K562 (cell line): ENCODE data around the gene ALK. TPM values are rescaled to one million over a fixed set of nuclear protein-coding genes. Genes with fewer than 3 reads are reported as not detected.

Experiments
- ATAC-seq: fragments of 200-7000 bp; cut with Tn5 transposase; 3 replicates; pipeline ENCODE4 v1.9.1; 2020; ENCODE audit warnings: moderate library complexity
- BruUV-seq: library from RNA; stranded (reverse); fragments of 400-500 nt; replicated peaks from 2 replicates; lab custom pipeline; 2021; lab: Mats Ljungman, UMichigan
- CTCF ChIA-PET: fragments of 300-600 bp; formaldehyde crosslinking; extraction: SDS; loops from one replicate; lab custom pipeline; 2021; ENCODE audit warnings: low intra/inter-chr PET ratio; lab: Yijun Ruan, JAX
- POLR2A ChIA-PET: fragments of 300-600, 350-650 bp; sonication (Branson Sonifier 250); formaldehyde crosslinking; extraction: SDS; loops from one replicate; lab custom pipeline; 2021; ENCODE audit warnings: antibody characterized with exemption, inconsistent platforms; lab: Yijun Ruan, JAX
- DNase-seq, 4 experiments: peaks; one replicate each; pipeline versions ENCODE4 v3.0.0 to v3.0.0-alpha.2; 2011 to 2018; ENCODE audit warnings: low spot score in 3 of 4, mixed read lengths in 3 of 4; ENCODE audit errors: extremely low read depth in 1 of 4
- FAIRE-seq: peaks from 2 replicates; lab custom pipeline; 2011; peaks lifted over from hg19 to GRCh38; lab: Jason Lieb, UNC
- H2AFZ ChIP-seq: 2 replicates; pipeline ENCODE4 v1.6.0; 2011; ENCODE audit warnings: low read depth, low read length, control low read depth, inconsistent platforms
- H3K27ac ChIP-seq: fragments of 200-600 bp; 3 replicates; pipeline ENCODE4 v1.8.0; 2011; ENCODE audit warnings: low read depth, mild to moderate bottlenecking, control low read depth, inconsistent platforms, low read length, moderate library complexity, mixed read lengths; ENCODE audit errors: extremely low read depth
- H3K27me3 ChIP-seq, 2 experiments: fragments of 300-600 bp in 1 of 2; 2 replicates in 1 of 2; 3 replicates in 1 of 2; pipeline versions ENCODE4 v1.6.0 to v1.8.0; 2011; ENCODE audit warnings: inconsistent platforms in 2 of 2, low read length in 2 of 2, mild to moderate bottlenecking in 1 of 2, mixed read lengths in 1 of 2, moderate library complexity in 1 of 2; ENCODE audit not compliant: control insufficient read depth in 2 of 2, insufficient read depth in 2 of 2
- H3K36me3 ChIP-seq: fragments of 300-600 bp; 3 replicates; pipeline ENCODE4 v1.8.0; 2011; ENCODE audit warnings: mild to moderate bottlenecking, low read length, inconsistent platforms; ENCODE audit not compliant: control insufficient read depth, insufficient read depth
- H3K4me1 ChIP-seq, 2 experiments: fragments of 200-600 bp in 1 of 2; replicated peaks in 1 of 2; 2 replicates in 1 of 2; 3 replicates in 1 of 2; pipeline versions ENCODE4 v1.5.1 to v1.8.0; 2011; ENCODE audit warnings: inconsistent platforms in 2 of 2, low read length in 2 of 2, mild to moderate bottlenecking in 1 of 2, mixed read lengths in 1 of 2, moderate library complexity in 1 of 2; ENCODE audit not compliant: control insufficient read depth in 2 of 2, insufficient read depth in 2 of 2
- H3K4me2 ChIP-seq: 2 replicates; pipeline ENCODE4 v1.6.1; 2011; ENCODE audit warnings: low read length, control low read depth, inconsistent platforms, mixed read lengths; ENCODE audit not compliant: insufficient read depth
- H3K4me3 ChIP-seq: fragments of 200-600 bp; sonication (generic), shearing (Covaris generic); 2 replicates; pipeline ENCODE4 v1.5.1; 2016; ENCODE audit warnings: control low read depth, inconsistent platforms
- H3K79me2 ChIP-seq: fragments of 200-600 bp; 3 replicates; pipeline ENCODE4 v1.8.0; 2011; ENCODE audit warnings: low read length, inconsistent platforms; ENCODE audit not compliant: control insufficient read depth, insufficient read depth
- H3K9ac ChIP-seq, 2 experiments: 2 replicates each; pipeline versions ENCODE4 v1.6.0 to v1.6.1; 2011; ENCODE audit warnings: low read depth in 2 of 2, low read length in 2 of 2, control low read depth in 1 of 2, inconsistent platforms in 1 of 2, mild to moderate bottlenecking in 1 of 2, mixed read lengths in 1 of 2; ENCODE audit not compliant: insufficient read depth in 1 of 2
- H3K9me1 ChIP-seq: one replicate; pipeline ENCODE4 v1.6.0; 2011; ENCODE audit warnings: inconsistent platforms, mild to moderate bottlenecking, low read length, moderate library complexity; ENCODE audit not compliant: control insufficient read depth, insufficient read depth
- H3K9me3 ChIP-seq: replicated peaks from 2 replicates; pipeline ENCODE4 v1.5.1; 2011; ENCODE audit warnings: low read depth, low read length, inconsistent platforms; ENCODE audit not compliant: control insufficient read depth, insufficient read depth
- H4K20me1 ChIP-seq: replicated peaks from 2 replicates; pipeline ENCODE4 v1.6.1; 2011; ENCODE audit warnings: low read length, inconsistent platforms, mixed read lengths; ENCODE audit not compliant: control insufficient read depth, insufficient read depth
- EGR1 ChIP-seq: fragments of 450-650 bp; conservative IDR thresholded peaks from 2 replicates; pipeline ENCODE4 v1.6.1; 2017; ENCODE audit warnings: mild to moderate bottlenecking
- WHSC1 ChIP-seq: IDR thresholded peaks from one replicate; pipeline ENCODE4 v1.6.1; 2012; ENCODE audit warnings: low read length, control low read depth, inconsistent platforms
- WGBS: fragments of 100-300 bp; shearing (Covaris generic); methylation state at CpG from one replicate; pipeline ENCODE4 v1.1.6; 2016; ENCODE audit warnings: low coverage, mixed read lengths; ENCODE audit not compliant: insufficient coverage; ENCODE audit errors: missing lambda C conversion rate; 5-methylcytosine and 5-hydroxymethylcytosine counted together
- in situ Hi-C: fragments of 300-500 bp; cut with MboI; formaldehyde crosslinking; loops from 4 replicates; pipeline ENCODE4 v1.15.0; 2018; ENCODE audit warnings: inconsistent platforms, mixed read lengths
- intact Hi-C: fragments of 100-400 bp; cut with micrococcal nuclease; formaldehyde crosslinking; loops from 2 replicates; pipeline ENCODE4 v1.14.2; 2022
- polyA plus RNA-seq, 8 experiments: library from polyadenylated mRNA; depleted of rRNA in 4 of 8; stranded (reverse) in 5 of 8; unstranded in 3 of 8; fragments of >200 nt; fragmentation: Nextera tagmentation in 2 of 8; fragmentation: Illumina TruSeq in 1 of 8; extraction: Ambion mirVana in 2 of 8; extraction: Trizol in 1 of 8; gene quantifications; 2 replicates each; pipeline versions ENCODE4 v1.2.1 to v1.2.3, GENCODE V29; 2011 to 2014; ENCODE audit warnings: inconsistent platforms in 1 of 8, missing spikeins in 1 of 8
- total RNA-seq, 7 experiments: library from RNA; depleted of rRNA in 6 of 7; stranded (reverse); fragments of >200 nt in 6 of 7; fragmentation: Illumina TruSeq in 2 of 7; extraction: Trizol in 2 of 7; gene quantifications; 2 replicates each; pipeline versions ENCODE4 v1.2.1 to v1.2.3, GENCODE V29; 2011 to 2021; ENCODE audit warnings: low replicate concordance in 1 of 7
- TF ChIP-seq, protein P1 (sequence below): fragments of 450-650 bp; IDR thresholded peaks from 2 replicates; pipeline ENCODE4 v1.7.0; 2016; ENCODE audit warnings: borderline replicate concordance
- TF ChIP-seq, protein P2 (sequence below): sonication (generic); formaldehyde crosslinking; IDR thresholded peaks from 2 replicates; pipeline ENCODE4 v1.8.1; 2023; ENCODE audit warnings: mild to moderate bottlenecking, missing genetic modification reagents, moderate library complexity
- TF ChIP-seq, protein P3 (sequence below): fragments of 250-450 bp; sonication (Bioruptor Pico); IDR thresholded peaks from 2 replicates; pipeline ENCODE4 v1.9.0; 2021; ENCODE audit warnings: mild to moderate bottlenecking, inconsistent platforms

The ALK gene
- total and polyA plus RNA-seq, 9 of the 15 experiments (the other 6 are each of a cell fraction or from before 2014, with no cell fraction given): not detected

GRCh38 chr2:29423061-29423666 lies 498.2 kb downstream of the ALK start:
- H3K27ac ChIP-seq: no peak overlapping the region
- CTCF ChIA-PET: no interaction called here
- H3K9me3 ChIP-seq: no peaks in the 10 kb centered on the region
- H3K36me3 ChIP-seq: no peaks in the 10 kb centered on the region
- WGBS: 0% methylated on average over 6 of the region's 6 CpGs
- H3K4me1 ChIP-seq: no peaks in the 10 kb centered on the region
- intact Hi-C loops (no loop called here), in situ Hi-C loops (no loop called here)
- FAIRE-seq (no peak), ATAC-seq (no peak)
- TF ChIP-seq, protein P1, sequence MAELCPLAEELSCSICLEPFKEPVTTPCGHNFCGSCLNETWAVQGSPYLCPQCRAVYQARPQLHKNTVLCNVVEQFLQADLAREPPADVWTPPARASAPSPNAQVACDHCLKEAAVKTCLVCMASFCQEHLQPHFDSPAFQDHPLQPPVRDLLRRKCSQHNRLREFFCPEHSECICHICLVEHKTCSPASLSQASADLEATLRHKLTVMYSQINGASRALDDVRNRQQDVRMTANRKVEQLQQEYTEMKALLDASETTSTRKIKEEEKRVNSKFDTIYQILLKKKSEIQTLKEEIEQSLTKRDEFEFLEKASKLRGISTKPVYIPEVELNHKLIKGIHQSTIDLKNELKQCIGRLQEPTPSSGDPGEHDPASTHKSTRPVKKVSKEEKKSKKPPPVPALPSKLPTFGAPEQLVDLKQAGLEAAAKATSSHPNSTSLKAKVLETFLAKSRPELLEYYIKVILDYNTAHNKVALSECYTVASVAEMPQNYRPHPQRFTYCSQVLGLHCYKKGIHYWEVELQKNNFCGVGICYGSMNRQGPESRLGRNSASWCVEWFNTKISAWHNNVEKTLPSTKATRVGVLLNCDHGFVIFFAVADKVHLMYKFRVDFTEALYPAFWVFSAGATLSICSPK: no peak
- TF ChIP-seq, protein P2, sequence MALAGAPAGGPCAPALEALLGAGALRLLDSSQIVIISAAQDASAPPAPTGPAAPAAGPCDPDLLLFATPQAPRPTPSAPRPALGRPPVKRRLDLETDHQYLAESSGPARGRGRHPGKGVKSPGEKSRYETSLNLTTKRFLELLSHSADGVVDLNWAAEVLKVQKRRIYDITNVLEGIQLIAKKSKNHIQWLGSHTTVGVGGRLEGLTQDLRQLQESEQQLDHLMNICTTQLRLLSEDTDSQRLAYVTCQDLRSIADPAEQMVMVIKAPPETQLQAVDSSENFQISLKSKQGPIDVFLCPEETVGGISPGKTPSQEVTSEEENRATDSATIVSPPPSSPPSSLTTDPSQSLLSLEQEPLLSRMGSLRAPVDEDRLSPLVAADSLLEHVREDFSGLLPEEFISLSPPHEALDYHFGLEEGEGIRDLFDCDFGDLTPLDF (CRISPR knock-in tag): no peak
- TF ChIP-seq, protein P3, sequence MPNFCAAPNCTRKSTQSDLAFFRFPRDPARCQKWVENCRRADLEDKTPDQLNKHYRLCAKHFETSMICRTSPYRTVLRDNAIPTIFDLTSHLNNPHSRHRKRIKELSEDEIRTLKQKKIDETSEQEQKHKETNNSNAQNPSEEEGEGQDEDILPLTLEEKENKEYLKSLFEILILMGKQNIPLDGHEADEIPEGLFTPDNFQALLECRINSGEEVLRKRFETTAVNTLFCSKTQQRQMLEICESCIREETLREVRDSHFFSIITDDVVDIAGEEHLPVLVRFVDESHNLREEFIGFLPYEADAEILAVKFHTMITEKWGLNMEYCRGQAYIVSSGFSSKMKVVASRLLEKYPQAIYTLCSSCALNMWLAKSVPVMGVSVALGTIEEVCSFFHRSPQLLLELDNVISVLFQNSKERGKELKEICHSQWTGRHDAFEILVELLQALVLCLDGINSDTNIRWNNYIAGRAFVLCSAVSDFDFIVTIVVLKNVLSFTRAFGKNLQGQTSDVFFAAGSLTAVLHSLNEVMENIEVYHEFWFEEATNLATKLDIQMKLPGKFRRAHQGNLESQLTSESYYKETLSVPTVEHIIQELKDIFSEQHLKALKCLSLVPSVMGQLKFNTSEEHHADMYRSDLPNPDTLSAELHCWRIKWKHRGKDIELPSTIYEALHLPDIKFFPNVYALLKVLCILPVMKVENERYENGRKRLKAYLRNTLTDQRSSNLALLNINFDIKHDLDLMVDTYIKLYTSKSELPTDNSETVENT (CRISPR knock-in tag): no peak
- TF ChIP-seq WHSC1 (no peak), EGR1 (no peak)
- TF ChIP-seq, all 486 proteins: peak for 0
- no peak overlapping the region for H3K4me2 ChIP-seq
- no peak overlapping the region for H3K9ac ChIP-seq
- no peaks in the 10 kb centered on the region for H3K9me1 ChIP-seq
- H4K20me1 ChIP-seq: no peaks in the 10 kb centered on the region
- no peak overlapping the region for H3K4me3 ChIP-seq
- no peak overlapping the region for H2AFZ ChIP-seq
- H3K27me3 ChIP-seq: peaks cover 13 to 19% of the 10 kb centered on the region in 2 experiments; a peak in 4 of 5 replicates
- no peak for DNase-seq
- no peaks in the 10 kb centered on the region for H3K79me2 ChIP-seq
- POLR2A ChIA-PET: no interaction called here
- BruUV-seq: no TSS peak
